Ovary (tissue), 9 donors: Measurements from ENCODE around the gene NKX6-2. TPM values are rescaled to one million over a fixed set of nuclear protein-coding genes. Genes with fewer than 3 reads are reported as not detected.

Experiments used
- DNase-seq, 5 donors: peaks; one replicate each; pipeline ENCODE4 v3.0.0-alpha.2; 2019 to 2020
- H3K27ac ChIP-seq, 2 donors: fragments of 200-600 bp; one replicate each; pipeline versions ENCODE4 v1.5.1 to v1.8.0; 2019 to 2022
- H3K27me3 ChIP-seq: fragments of 200-600 bp; one replicate; pipeline ENCODE4 v1.8.0; 2022
- H3K36me3 ChIP-seq: fragments of 200-600 bp; sonication (generic); one replicate; pipeline ENCODE4 v1.5.1; 2019
- H3K4me1 ChIP-seq: one replicate; pipeline ENCODE4 v1.8.1; 2013; ENCODE audit warnings: mild to moderate bottlenecking, moderate library complexity; ENCODE audit not compliant: insufficient read depth
- H3K4me3 ChIP-seq: fragments of 200-600 bp; sonication (generic); one replicate; pipeline ENCODE4 v1.5.1; 2017
- H3K9me3 ChIP-seq, 2 donors: fragments of 200-600 bp in 1 of 2; sonication (generic) in 1 of 2; one replicate each; pipeline versions ENCODE4 v1.5.1 to v1.8.1; 2013 to 2019; ENCODE audit warnings: mild to moderate bottlenecking in 1 of 2, moderate library complexity in 1 of 2
- EP300 ChIP-seq: sonication (generic); formaldehyde crosslinking; IDR thresholded peaks from one replicate; pipeline ENCODE4 v1.6.1; 2017; ENCODE audit warnings: antibody characterized with exemption
- POLR2A ChIP-seq: fragments of 450-650 bp; IDR thresholded peaks from one replicate; pipeline ENCODE4 v1.6.1; 2017; ENCODE audit warnings: antibody characterized with exemption, mild to moderate bottlenecking, moderate library complexity
- WGBS, 3 donors: extraction: QIAGEN DNeasy Blood & Tissue Kit in 1 of 3; methylation state at CpG; one replicate each; pipeline versions ENCODE4 v1.1.5 to v1.1.7; 2013 to 2017; 5-methylcytosine and 5-hydroxymethylcytosine counted together
- intact Hi-C, 4 donors: fragments of 100-400 bp; cut with DNase I; formaldehyde crosslinking; loops; one replicate each; pipeline versions ENCODE4 v1.11.0 to v1.15.1; 2022 to 2023
- polyA plus RNA-seq, 2 donors: library from polyadenylated mRNA; stranded (reverse); fragments of 200-250 nt in 1 of 2; fragments of 350-450 nt in 1 of 2; fragmentation: Illumina TruSeq in 1 of 2; extraction: RNeasy Lipid Tissue Mini Kit (QIAGEN cat#74804) in 1 of 2; gene quantifications; one replicate each; pipeline ENCODE4 v1.2.3, GENCODE V29; 2013 to 2014
- total RNA-seq, 7 donors: library from RNA; depleted of rRNA in 2 of 7; stranded (reverse); fragments of >200 nt in 2 of 7; fragmentation: NEBNext Ultra II Directional in 3 of 7; extraction: Animal tissue kit (Norgen Biotek cat#: 25700) in 3 of 7; gene quantifications; one replicate each; pipeline versions ENCODE4 v1.1.0 to v1.2.4, GENCODE V29; 2016 to 2023
- TF ChIP-seq, protein P1 (sequence below), 3 donors: fragments of 450-650 bp in 2 of 3; fragments of 200-600 bp in 1 of 3; IDR thresholded peaks; one replicate each; pipeline versions ENCODE4 v1.5.1 to v1.8.0; 2016 to 2022; ENCODE audit warnings: antibody characterized with exemption in 3 of 3, mild to moderate bottlenecking in 1 of 3
- donor health status: DM: no; HTN: no; CAD: no; lungs with moderate emphysema.
- donor health status: DM: no; HTN: no; CAD: no.
- donor health status: Bipolar disorder and iron deficiency.
- donor health status: DM: yes; HTN: yes; CAD: no.
- donor health status: DM: no; HTN: no; CAD: no.
- donor health status: DM: yes; HTN: yes; CAD: no.

NKX6-2 gene
- total and polyA plus RNA-seq, 9 donors, result not detected

DNA sequence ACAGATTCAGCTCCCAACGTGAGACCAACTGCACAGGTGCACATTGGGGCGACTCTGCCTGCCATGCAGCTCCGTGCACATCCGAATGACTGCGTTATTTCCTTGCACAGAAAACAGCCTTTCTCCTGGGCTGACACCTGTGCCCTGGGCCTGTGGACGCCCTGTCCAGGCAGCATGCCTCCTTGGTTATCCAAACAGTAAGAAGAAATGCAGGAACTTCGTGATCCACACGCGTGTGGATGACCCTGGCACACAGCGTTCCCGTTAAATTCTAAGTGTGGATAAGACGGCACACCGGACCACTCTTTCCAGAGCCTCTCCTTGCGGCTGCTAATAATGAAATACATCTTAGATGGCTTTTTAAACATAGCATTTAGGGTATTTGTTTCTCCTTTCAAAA lies 39.6 kb downstream of the NKX6-2 start:
- Histone ChIP-seq H3K9me3 (no peaks in the 10 kb centered on the region), H3K36me3 (no peaks in the 10 kb centered on the region), H3K4me3 (no peak overlapping the region), H3K27me3 (no peaks in the 10 kb centered on the region), H3K27ac (no peak overlapping the region), H3K4me1 (no peaks in the 10 kb centered on the region)
- TF ChIP-seq, protein P1, sequence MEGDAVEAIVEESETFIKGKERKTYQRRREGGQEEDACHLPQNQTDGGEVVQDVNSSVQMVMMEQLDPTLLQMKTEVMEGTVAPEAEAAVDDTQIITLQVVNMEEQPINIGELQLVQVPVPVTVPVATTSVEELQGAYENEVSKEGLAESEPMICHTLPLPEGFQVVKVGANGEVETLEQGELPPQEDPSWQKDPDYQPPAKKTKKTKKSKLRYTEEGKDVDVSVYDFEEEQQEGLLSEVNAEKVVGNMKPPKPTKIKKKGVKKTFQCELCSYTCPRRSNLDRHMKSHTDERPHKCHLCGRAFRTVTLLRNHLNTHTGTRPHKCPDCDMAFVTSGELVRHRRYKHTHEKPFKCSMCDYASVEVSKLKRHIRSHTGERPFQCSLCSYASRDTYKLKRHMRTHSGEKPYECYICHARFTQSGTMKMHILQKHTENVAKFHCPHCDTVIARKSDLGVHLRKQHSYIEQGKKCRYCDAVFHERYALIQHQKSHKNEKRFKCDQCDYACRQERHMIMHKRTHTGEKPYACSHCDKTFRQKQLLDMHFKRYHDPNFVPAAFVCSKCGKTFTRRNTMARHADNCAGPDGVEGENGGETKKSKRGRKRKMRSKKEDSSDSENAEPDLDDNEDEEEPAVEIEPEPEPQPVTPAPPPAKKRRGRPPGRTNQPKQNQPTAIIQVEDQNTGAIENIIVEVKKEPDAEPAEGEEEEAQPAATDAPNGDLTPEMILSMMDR (IDR thresholded peaks at IDR 0.05), result no peak
- TF ChIP-seq EP300 (no peak), POLR2A (no peak)
- no peak for DNase-seq
- 88 to 90% (median 88%) methylated on average over 14 of the region's 14 CpGs for WGBS, 3 donors
- intact Hi-C loops, result no loop called here

DNA sequence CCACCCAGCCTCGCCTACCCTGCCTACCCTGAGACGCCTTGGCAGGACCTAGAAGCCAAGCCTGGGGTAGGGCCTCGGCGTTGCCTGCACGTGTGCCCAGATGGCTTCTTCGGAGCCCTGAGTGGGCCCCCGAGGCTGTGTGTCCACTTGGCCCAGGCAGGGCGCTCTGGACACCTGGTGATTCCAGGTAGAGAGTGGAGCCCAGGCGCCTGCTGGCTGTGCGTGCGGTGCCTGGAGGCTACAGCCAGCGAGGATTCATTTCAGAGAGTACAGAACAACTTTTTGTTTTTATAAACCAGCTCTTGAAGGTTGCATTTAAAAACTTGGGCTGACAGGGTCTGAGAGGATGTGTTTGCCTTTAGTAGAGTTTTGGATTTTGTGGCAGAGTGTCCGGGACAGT lies 40.0 kb downstream of the NKX6-2 start:
- Histone ChIP-seq H3K4me3 (no peak overlapping the region), H3K9me3 (no peaks in the 10 kb centered on the region), H3K36me3 (no peaks in the 10 kb centered on the region), H3K27ac (no peak overlapping the region), H3K27me3 (no peaks in the 10 kb centered on the region), H3K4me1 (no peaks in the 10 kb centered on the region)
- DNase-seq, result no peak
- intact Hi-C loops, result no loop called here
- WGBS, 3 donors, result 95 to 98% (median 97%) methylated on average over 12 to 13 of the region's 13 CpGs
- no peak for TF ChIP-seq EP300
- TF ChIP-seq, protein P1 (IDR thresholded peaks at IDR 0.05), result no peak
- no peak for TF ChIP-seq POLR2A

DNA sequence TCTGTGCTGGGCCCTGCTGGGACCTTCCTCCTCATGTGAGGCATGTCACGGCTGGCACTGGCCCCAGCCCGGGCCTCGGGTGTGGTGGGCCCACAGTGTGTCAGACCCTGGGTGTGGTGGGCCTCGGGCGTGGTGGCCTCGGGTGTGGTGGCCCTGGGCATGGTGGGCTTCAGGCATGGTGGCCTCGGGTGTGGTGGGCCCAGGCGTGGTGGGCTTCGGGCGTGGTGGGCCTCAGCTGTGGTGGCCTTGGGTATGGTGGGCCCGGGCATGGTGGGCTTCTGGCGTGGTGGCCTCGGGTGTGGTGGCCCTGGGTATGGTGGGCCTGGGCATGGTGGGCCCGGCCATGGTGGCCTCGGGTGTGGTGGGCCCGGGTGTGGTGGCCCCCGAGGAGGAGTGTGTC lies 40.4 kb downstream of the NKX6-2 start:
- Histone ChIP-seq H3K27ac (no peak overlapping the region), H3K4me3 (no peak overlapping the region), H3K36me3 (no peaks in the 10 kb centered on the region), H3K9me3 (no peaks in the 10 kb centered on the region), H3K4me1 (no peaks in the 10 kb centered on the region), H3K27me3 (no peaks in the 10 kb centered on the region)
- TF ChIP-seq POLR2A (no peak), EP300 (no peak)
- TF ChIP-seq, protein P1 (IDR thresholded peaks at IDR 0.05), result no peak
- DNase-seq, result no peak
- WGBS, 3 donors, result 93 to 94% (median 94%) methylated on average over 16 to 17 of the region's 17 CpGs
- intact Hi-C loops, result no loop called here

DNA sequence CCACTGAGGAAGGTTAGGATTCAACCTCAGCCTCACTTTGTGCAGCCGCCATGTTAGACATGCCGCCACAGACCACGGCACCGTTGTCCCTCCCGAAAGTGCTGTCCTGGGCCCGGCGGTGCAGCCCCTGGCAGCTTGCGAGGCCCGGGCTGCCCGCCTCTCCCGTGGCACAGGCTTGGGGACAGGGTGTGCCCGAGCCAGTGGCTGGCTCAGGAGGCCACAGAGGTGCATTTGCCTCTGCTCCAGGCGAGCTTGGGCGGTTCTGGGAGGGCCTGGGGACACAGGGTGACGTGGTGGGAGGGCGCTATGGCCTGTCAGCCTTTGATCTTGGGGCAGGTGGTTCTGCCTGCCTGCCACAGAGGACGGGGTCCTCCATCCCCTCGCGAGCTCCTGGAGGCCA lies 41.1 kb downstream of the NKX6-2 start:
- DNase-seq, result no peak
- Histone ChIP-seq H3K36me3 (no peaks in the 10 kb centered on the region), H3K4me1 (no peaks in the 10 kb centered on the region), H3K4me3 (no peak overlapping the region), H3K9me3 (no peaks in the 10 kb centered on the region), H3K27ac (no peak overlapping the region), H3K27me3 (no peaks in the 10 kb centered on the region)
- WGBS, 3 donors, result 93 to 99% (median 97%) methylated on average over 19 of the region's 19 CpGs
- intact Hi-C loops, result no loop called here
- TF ChIP-seq, protein P1 (IDR thresholded peaks at IDR 0.05), result no peak
- no peak for TF ChIP-seq EP300
- no peak for TF ChIP-seq POLR2A
